Right atrium auricular region (tissue), 2 donors: Measurements from ENCODE around the gene IRGM. TPM values are rescaled to one million over a fixed set of nuclear protein-coding genes. Genes with fewer than 3 reads are reported as not detected.
A peak's percentile ranks its signal among the peaks of the same experiment; 100 is the strongest.
"Not testable (repeated sequence)": the region's sequence is repeated elsewhere in the genome, so short reads cannot be mapped to it uniquely, and the experiment has no call there.

Experiments used
- DNase-seq: peaks from one replicate; pipeline ENCODE4 v3.0.0-alpha.2; 2019; ENCODE audit warnings: low spot score
- H3K27ac ChIP-seq, 2 donors: fragments of 200-600 bp; sonication (generic); 1 replicate in 1 of 2; 2 replicates in 1 of 2; pipeline ENCODE4 v1.5.1; 2016 to 2019
- H3K27me3 ChIP-seq, 2 donors: fragments of 200-600 bp; sonication (generic); one replicate each; pipeline versions ENCODE4 v1.5.1 to v1.6.0; 2017 to 2019
- H3K36me3 ChIP-seq: fragments of 200-600 bp; sonication (generic); one replicate; pipeline ENCODE4 v1.5.1; 2016
- H3K4me1 ChIP-seq, 2 donors: fragments of 200-600 bp; sonication (generic); one replicate each; pipeline versions ENCODE4 v1.5.1 to v1.6.0; 2017 to 2019
- H3K4me3 ChIP-seq, 2 donors: fragments of 200-600 bp; sonication (generic); 1 replicate in 1 of 2; 2 replicates in 1 of 2; pipeline ENCODE4 v1.5.1; 2017 to 2019; ENCODE audit warnings: mild to moderate bottlenecking in 1 of 2, moderate library complexity in 1 of 2
- H3K9me3 ChIP-seq, 2 donors: fragments of 200-600 bp; sonication (generic); one replicate each; pipeline ENCODE4 v1.5.1; 2019
- total RNA-seq, 2 donors: library from RNA; depleted of rRNA; stranded (reverse); fragments of >200 nt; gene quantifications; one replicate each; pipeline ENCODE4 v1.1.0, GENCODE V29; 2016
- TF ChIP-seq, protein P1 (sequence below), 2 donors: fragments of 200-600 bp; sonication (generic); IDR thresholded peaks; one replicate each; pipeline ENCODE4 v1.5.1; 2019; ENCODE audit warnings: antibody characterized with exemption in 2 of 2

Gene IRGM, protein sequence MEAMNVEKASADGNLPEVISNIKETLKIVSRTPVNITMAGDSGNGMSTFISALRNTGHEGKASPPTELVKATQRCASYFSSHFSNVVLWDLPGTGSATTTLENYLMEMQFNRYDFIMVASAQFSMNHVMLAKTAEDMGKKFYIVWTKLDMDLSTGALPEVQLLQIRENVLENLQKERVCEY
- total RNA-seq: not detected

- not testable (repeated sequence) for H3K4me3 ChIP-seq, H3K4me1 ChIP-seq, DNase-seq, H3K27ac ChIP-seq, H3K9me3 ChIP-seq, H3K27me3 ChIP-seq, H3K36me3 ChIP-seq
Observed at GRCh38 chr5:150846308-150846653, at the start of gene IRGM. Gene IRGM, plus strand, starts transcription at chr5:150846521. Its CDS starts 1,603 bp downstream, at chr5:150848124.

DNA sequence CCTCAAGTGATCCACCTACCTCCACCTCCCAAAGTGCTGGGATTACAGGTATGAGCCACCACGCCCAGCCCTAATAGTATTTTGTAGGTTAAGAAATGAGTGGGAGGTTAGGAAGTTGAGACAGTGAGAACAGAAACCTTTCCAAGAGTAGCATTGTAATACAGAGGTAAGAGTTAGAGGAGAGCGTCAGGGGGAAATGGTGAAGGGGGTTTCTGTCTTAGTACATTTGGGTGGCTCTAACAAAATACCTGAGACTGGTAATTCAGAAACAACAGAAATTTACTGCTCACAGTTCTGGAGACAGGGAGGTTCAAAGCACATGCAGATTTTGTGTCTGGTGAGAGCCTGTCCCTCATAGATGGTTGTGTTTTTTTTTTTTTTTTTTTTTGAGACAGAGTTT, 48.9 kb upstream of the IRGM start:
- peaks cover 0 to 3% of the 10 kb centered on the region in 2 donors for H3K4me1 ChIP-seq
- no peaks in the 10 kb centered on the region for H3K9me3 ChIP-seq
- H3K4me3 ChIP-seq: no peak overlapping the region
- peaks cover 17% of the 10 kb centered on the region for H3K36me3 ChIP-seq
- H3K27ac ChIP-seq: no peak overlapping the region
- H3K27me3 ChIP-seq: no peaks in the 10 kb centered on the region
- no peak for DNase-seq
- TF ChIP-seq, protein P1, sequence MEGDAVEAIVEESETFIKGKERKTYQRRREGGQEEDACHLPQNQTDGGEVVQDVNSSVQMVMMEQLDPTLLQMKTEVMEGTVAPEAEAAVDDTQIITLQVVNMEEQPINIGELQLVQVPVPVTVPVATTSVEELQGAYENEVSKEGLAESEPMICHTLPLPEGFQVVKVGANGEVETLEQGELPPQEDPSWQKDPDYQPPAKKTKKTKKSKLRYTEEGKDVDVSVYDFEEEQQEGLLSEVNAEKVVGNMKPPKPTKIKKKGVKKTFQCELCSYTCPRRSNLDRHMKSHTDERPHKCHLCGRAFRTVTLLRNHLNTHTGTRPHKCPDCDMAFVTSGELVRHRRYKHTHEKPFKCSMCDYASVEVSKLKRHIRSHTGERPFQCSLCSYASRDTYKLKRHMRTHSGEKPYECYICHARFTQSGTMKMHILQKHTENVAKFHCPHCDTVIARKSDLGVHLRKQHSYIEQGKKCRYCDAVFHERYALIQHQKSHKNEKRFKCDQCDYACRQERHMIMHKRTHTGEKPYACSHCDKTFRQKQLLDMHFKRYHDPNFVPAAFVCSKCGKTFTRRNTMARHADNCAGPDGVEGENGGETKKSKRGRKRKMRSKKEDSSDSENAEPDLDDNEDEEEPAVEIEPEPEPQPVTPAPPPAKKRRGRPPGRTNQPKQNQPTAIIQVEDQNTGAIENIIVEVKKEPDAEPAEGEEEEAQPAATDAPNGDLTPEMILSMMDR (IDR thresholded peaks at IDR 0.05): no peak

DNA sequence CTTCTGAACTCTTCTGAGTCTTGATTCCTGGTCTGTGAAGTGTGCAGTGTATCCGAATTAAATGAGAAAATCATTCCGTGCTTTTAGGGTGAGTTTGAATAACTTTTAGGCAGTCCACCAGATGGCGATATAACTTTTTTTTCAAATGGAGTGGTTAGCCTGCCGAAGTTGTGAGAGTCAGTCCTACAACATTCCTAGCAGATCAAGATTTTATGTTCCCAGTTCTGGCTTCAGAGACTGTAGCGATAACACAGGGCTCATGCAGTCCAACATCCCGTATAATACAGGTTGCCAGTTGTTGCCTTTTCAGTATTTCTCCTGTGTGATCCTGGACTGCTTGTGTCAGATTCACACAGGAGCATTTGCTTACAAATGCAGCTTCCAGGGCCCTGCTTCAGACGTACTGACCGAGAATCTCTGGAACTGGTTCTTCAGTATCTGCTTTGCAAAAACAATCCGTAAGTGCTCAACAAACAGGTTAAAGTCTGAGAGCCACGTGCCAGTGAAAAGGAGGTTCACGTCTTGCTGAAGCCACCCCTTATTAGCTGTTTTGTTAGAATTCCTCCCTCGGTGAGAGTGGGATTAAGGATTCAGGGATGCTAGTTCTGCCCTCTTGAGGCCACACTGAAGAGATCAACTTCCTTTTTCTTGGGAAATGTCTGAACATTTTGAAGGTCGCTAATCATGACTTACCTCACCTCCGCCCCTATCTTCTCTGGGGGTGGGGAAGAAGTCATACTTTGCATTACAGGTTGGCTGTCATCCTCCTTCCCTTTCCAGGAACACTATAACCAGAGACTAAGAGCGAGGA, 45.0 kb upstream of the IRGM start:
- no peak for DNase-seq
- Histone ChIP-seq H3K9me3 (no peaks in the 10 kb centered on the region), H3K4me3 (peak overlapping the region; percentile 22 to 31), H3K27me3 (no peaks in the 10 kb centered on the region), H3K36me3 (peaks cover 5% of the 10 kb centered on the region), H3K4me1 (peaks cover 0 to 3% of the 10 kb centered on the region in 2 donors), H3K27ac (peak overlapping the region; percentile 46 to 74)
- TF ChIP-seq, protein P1 (IDR thresholded peaks at IDR 0.05): peak; percentile 57 to 59

- H3K27me3 ChIP-seq: no peaks in the 10 kb centered on the region
Observed at GRCh38 chr5:150804388-150804787, 41.9 kb upstream of the IRGM start.

DNA sequence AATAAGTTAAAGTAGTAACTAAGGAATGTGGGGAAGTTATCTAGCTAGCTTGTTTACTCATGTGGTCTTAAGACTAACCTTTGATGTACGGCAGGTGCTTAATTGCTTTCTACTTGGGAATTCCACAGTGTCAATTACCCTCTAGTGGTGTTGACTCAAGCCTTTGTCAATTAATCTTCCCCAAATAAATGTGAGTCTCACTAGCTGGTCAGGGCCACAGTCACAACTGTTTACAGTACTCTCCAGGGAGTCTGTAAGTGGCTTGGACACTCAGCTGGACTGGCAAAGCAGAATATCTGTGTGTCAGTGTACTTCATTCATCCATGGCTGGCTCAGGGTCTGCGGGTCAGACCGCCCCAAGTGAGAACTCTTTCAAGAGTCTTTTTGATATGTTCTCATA, 37.0 kb upstream of the IRGM start:
- Histone ChIP-seq H3K4me3 (no peak overlapping the region), H3K4me1 (no peaks in the 10 kb centered on the region), H3K9me3 (no peaks in the 10 kb centered on the region), H3K27ac (no peak overlapping the region), H3K27me3 (no peaks in the 10 kb centered on the region), H3K36me3 (no peaks in the 10 kb centered on the region)
- no peak for DNase-seq
- TF ChIP-seq, protein P1 (IDR thresholded peaks at IDR 0.05): no peak

More at GRCh38 chr5:150804388-150804787, 41.9 kb upstream of the IRGM start:
- no peaks in the 10 kb centered on the region for H3K36me3 ChIP-seq
- no peaks in the 10 kb centered on the region for H3K9me3 ChIP-seq
- TF ChIP-seq, protein P1 (IDR thresholded peaks at IDR 0.05): no peak
- H3K27ac ChIP-seq: no peak overlapping the region
- H3K4me3 ChIP-seq: no peak overlapping the region
- peaks cover 0 to 3% of the 10 kb centered on the region in 2 donors for H3K4me1 ChIP-seq
- DNase-seq: no peak

GRCh38 chr5:150815010-150815409, 31.3 kb upstream of the IRGM start:
- TF ChIP-seq, protein P1 (IDR thresholded peaks at IDR 0.05): no peak
- Histone ChIP-seq H3K27me3 (no peaks in the 10 kb centered on the region), H3K27ac (no peak overlapping the region), H3K9me3 (no peaks in the 10 kb centered on the region), H3K4me3 (no peak overlapping the region), H3K36me3 (no peaks in the 10 kb centered on the region), H3K4me1 (no peaks in the 10 kb centered on the region)
- no peak for DNase-seq
